ENCODE results near the gene AGBL5. TPM values are rescaled to one million over a fixed set of nuclear protein-coding genes. Genes with fewer than 3 reads are reported as not detected.

Gene AGBL5
- total and polyA plus RNA-seq, 9 of the 15 experiments (the other 6 are each of a cell fraction or from before 2014, with no cell fraction given): 3.3 to 52.7 (median 26.2) TPM

DNA sequence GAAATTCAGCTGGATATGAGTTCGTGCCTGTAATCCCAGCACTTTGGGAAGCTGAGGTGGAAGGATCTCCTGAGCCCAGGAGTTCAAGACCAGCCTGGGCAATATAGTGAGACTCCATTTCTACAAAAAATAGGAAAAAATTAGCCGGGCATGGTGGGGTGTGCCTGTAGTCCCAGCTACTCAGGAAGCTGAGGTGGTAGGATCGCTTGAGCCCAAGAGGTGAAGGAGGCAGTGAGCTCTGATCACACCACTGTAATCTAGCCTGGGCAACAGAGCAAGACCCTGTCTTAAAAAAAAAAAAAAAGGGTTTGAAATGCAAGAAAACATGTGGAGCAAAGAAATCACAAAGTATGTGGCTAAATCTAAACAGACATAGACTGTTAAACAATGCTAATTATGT, 57.6 kb downstream of the AGBL5 start:
- WGBS (ENCODE audit: insufficient coverage, low coverage, missing lambda C conversion rate): 16% methylated on average over 3 of the region's 3 CpGs
- Histone ChIP-seq H4K20me1 (replicated peaks; ENCODE audit: control insufficient read depth, insufficient read depth, low read length) (no peaks in the 10 kb centered on the region), H3K4me3 (no peak overlapping the region), H2AFZ (ENCODE audit: low read depth, low read length) (no peak overlapping the region), H3K4me1 (replicated peaks in 1 of 2; ENCODE audit: control insufficient read depth in 2 of 2, insufficient read depth in 2 of 2, low read length in 2 of 2) (no peaks in the 10 kb centered on the region; a peak in 1 of 5 replicates), H3K9ac (ENCODE audit: insufficient read depth in 1 of 2, low read depth in 2 of 2, low read length in 2 of 2) (no peak overlapping the region), H3K27ac (ENCODE audit: extremely low read depth, low read depth, low read length) (no peak overlapping the region), H3K27me3 (ENCODE audit: control insufficient read depth in 2 of 2, insufficient read depth in 2 of 2, low read length in 2 of 2) (no peaks in the 10 kb centered on the region), H3K79me2 (ENCODE audit: control insufficient read depth, insufficient read depth, low read length) (no peaks in the 10 kb centered on the region), H3K9me3 (replicated peaks; ENCODE audit: control insufficient read depth, insufficient read depth, low read depth, low read length) (no peaks in the 10 kb centered on the region), H3K36me3 (ENCODE audit: control insufficient read depth, insufficient read depth, low read length) (no peaks in the 10 kb centered on the region), H3K4me2 (ENCODE audit: insufficient read depth, low read length) (no peak overlapping the region), H3K9me1 (ENCODE audit: control insufficient read depth, insufficient read depth, low read length) (no peaks in the 10 kb centered on the region)
- ATAC-seq: no peak
- no peak for FAIRE-seq
- in situ Hi-C loops (cut with MboI): no loop called here
- no peak for DNase-seq (ENCODE audit: extremely low read depth in 1 of 4, low spot score in 3 of 4)
- TF ChIP-seq ZNF121 (CRISPR knock-in tag; conservative IDR thresholded peaks at IDR 0.05) (peak; percentile 81), ZNF224 (CRISPR knock-in tag; IDR thresholded peaks at IDR 0.05) (no peak), ZNF347 (CRISPR knock-in tag; IDR thresholded peaks at IDR 0.05; ENCODE audit: low read depth) (no peak), FUS (optimal IDR thresholded peaks at IDR 0.05; ENCODE audit: low read depth, low read length) (no peak)
- TF ChIP-seq, protein P1, sequence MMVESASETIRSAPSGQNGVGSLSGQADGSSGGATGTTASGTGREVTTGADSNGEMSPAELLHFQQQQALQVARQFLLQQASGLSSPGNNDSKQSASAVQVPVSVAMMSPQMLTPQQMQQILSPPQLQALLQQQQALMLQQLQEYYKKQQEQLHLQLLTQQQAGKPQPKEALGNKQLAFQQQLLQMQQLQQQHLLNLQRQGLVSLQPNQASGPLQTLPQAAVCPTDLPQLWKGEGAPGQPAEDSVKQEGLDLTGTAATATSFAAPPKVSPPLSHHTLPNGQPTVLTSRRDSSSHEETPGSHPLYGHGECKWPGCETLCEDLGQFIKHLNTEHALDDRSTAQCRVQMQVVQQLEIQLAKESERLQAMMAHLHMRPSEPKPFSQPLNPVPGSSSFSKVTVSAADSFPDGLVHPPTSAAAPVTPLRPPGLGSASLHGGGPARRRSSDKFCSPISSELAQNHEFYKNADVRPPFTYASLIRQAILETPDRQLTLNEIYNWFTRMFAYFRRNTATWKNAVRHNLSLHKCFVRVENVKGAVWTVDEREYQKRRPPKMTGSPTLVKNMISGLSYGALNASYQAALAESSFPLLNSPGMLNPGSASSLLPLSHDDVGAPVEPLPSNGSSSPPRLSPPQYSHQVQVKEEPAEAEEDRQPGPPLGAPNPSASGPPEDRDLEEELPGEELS (CRISPR knock-in tag; IDR thresholded peaks at IDR 0.05; ENCODE audit: borderline replicate concordance): no peak
- intact Hi-C loops (cut with micrococcal nuclease): no loop called here
- no TSS peak for BruUV-seq (replicated peaks)
- ChIA-PET POLR2A (no interaction called here), CTCF (ENCODE audit: low intra/inter-chr PET ratio) (no interaction called here)
